Prostate gland (tissue), 2 donors: ENCODE data around the gene SPEM3. TPM values are rescaled to one million over a fixed set of nuclear protein-coding genes. Genes with fewer than 3 reads are reported as not detected.

Experiments
- DNase-seq: peaks from one replicate; pipeline ENCODE4 v3.0.0-alpha.2; 2019; ENCODE audit warnings: low spot score
- H3K27ac ChIP-seq, 2 donors: fragments of 200-600 bp; sonication (generic); 2 replicates each; pipeline ENCODE4 v1.5.1; 2017 to 2019
- H3K27me3 ChIP-seq: fragments of 200-600 bp; sonication (generic); replicated peaks from 2 replicates; pipeline ENCODE4 v1.5.1; 2019; ENCODE audit not compliant: insufficient read depth
- H3K36me3 ChIP-seq, 2 donors: fragments of 200-600 bp; sonication (generic); 1 replicate in 1 of 2; 2 replicates in 1 of 2; pipeline versions ENCODE4 v1.5.1 to v1.8.1; 2017 to 2019
- H3K4me1 ChIP-seq: fragments of 200-600 bp; sonication (generic); replicated peaks from 2 replicates; pipeline ENCODE4 v1.5.1; 2019
- H3K4me3 ChIP-seq, 2 donors: fragments of 200-600 bp; sonication (generic); 2 replicates each; pipeline ENCODE4 v1.5.1; 2017 to 2019
- H3K9me3 ChIP-seq: fragments of 200-600 bp; sonication (generic); 2 replicates; pipeline ENCODE4 v1.5.1; 2017
- POLR2A ChIP-seq: fragments of 450-650 bp; IDR thresholded peaks from one replicate; pipeline ENCODE4 v1.6.1; 2016; ENCODE audit warnings: antibody characterized with exemption, mild to moderate bottlenecking
- POLR2AphosphoS5 ChIP-seq: sonication (generic); formaldehyde crosslinking; IDR thresholded peaks from one replicate; pipeline ENCODE4 v1.6.1; 2017; ENCODE audit warnings: antibody characterized with exemption
- WGBS: methylation state at CpG from one replicate; pipeline ENCODE4 v1.1.5; 2018; 5-methylcytosine and 5-hydroxymethylcytosine counted together
- intact Hi-C: fragments of 100-400 bp; cut with DNase I; formaldehyde crosslinking; loops from one replicate; pipeline ENCODE4 v1.14.2; 2022
- total RNA-seq, 2 donors: library from RNA; depleted of rRNA; stranded (reverse); fragments of >200 nt; gene quantifications; one replicate each; pipeline ENCODE4 v1.1.0, GENCODE V29; 2016
- TF ChIP-seq, protein P1 (sequence below), 4 experiments: fragments of 200-600 bp in 2 of 4; fragments of 450-650 bp in 2 of 4; sonication (generic) in 2 of 4; IDR thresholded peaks; 1 replicate in 3 of 4; 2 replicates in 1 of 4; pipeline ENCODE4 v1.5.1; 2016 to 2019; ENCODE audit warnings: antibody characterized with exemption in 4 of 4, mild to moderate bottlenecking in 2 of 4, moderate library complexity in 2 of 4

Gene SPEM3
- total RNA-seq, 2 donors from 2014 or later: 0.09 to 0.11 TPM

DNA sequence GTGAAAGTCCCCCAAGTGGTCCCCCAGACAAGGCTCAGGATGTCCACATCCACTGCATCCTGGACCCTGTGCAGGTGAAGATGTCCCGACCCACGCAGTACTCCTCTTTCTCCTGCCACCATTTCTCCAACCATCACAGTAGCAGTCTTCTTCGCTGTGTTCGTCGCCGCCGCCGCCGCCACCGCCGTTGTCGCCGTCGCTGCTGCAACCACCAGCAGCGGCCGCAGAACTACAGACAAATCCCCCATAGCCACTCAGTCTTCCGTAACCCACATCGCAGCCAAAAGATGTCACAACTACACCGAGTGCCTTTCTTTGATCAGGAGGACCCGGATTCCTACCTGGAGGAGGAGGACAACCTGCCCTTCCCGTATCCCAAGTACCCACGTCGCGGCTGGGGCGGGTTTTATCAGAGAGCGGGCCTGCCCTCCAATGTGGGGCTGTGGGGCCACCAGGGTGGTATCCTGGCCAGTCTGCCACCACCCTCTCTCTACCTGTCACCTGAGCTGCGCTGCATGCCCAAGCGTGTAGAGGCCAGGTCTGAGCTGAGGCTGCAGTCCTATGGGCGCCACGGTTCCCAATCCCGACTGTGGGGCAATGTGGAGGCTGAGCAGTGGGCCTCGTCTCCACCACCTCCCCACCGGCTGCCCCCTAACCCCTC is 2.3 kb upstream of the SPEM3 start:
- WGBS: 83% methylated on average over 31 of the region's 33 CpGs
- Histone ChIP-seq H3K36me3 (no peaks in the 10 kb centered on the region), H3K9me3 (no peaks in the 10 kb centered on the region), H3K27ac (no peak overlapping the region), H3K4me3 (no peak overlapping the region), H3K27me3 (no peaks in the 10 kb centered on the region), H3K4me1 (no peaks in the 10 kb centered on the region)
- TF ChIP-seq POLR2A: no peak
- TF ChIP-seq POLR2AphosphoS5: no peak
- TF ChIP-seq, protein P1, sequence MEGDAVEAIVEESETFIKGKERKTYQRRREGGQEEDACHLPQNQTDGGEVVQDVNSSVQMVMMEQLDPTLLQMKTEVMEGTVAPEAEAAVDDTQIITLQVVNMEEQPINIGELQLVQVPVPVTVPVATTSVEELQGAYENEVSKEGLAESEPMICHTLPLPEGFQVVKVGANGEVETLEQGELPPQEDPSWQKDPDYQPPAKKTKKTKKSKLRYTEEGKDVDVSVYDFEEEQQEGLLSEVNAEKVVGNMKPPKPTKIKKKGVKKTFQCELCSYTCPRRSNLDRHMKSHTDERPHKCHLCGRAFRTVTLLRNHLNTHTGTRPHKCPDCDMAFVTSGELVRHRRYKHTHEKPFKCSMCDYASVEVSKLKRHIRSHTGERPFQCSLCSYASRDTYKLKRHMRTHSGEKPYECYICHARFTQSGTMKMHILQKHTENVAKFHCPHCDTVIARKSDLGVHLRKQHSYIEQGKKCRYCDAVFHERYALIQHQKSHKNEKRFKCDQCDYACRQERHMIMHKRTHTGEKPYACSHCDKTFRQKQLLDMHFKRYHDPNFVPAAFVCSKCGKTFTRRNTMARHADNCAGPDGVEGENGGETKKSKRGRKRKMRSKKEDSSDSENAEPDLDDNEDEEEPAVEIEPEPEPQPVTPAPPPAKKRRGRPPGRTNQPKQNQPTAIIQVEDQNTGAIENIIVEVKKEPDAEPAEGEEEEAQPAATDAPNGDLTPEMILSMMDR (IDR thresholded peaks at IDR 0.05): no peak
- DNase-seq: no peak
- intact Hi-C loops: no loop called here

- no peaks in the 10 kb centered on the region for H3K36me3 ChIP-seq
- TF ChIP-seq, protein P1 (IDR thresholded peaks at IDR 0.05): no peak
- no peak for TF ChIP-seq POLR2AphosphoS5
- no peak for TF ChIP-seq POLR2A
- no peak overlapping the region for H3K27ac ChIP-seq
- intact Hi-C loops: no loop called here
- no peak for DNase-seq
- no peak overlapping the region for H3K4me3 ChIP-seq
- H3K27me3 ChIP-seq: no peaks in the 10 kb centered on the region
- no peaks in the 10 kb centered on the region for H3K9me3 ChIP-seq
- H3K4me1 ChIP-seq: no peaks in the 10 kb centered on the region
- WGBS: 87% methylated on average over 29 of the region's 29 CpGs
Observed at GRCh38 chr17:7426896-7427489, 1.7 kb upstream of the SPEM3 start.

- TF ChIP-seq POLR2AphosphoS5 (no peak), POLR2A (no peak)
- TF ChIP-seq, protein P1 (IDR thresholded peaks at IDR 0.05): no peak
Observed at GRCh38 chr17:7427549-7427948, 1.1 kb upstream of the SPEM3 start.

DNA sequence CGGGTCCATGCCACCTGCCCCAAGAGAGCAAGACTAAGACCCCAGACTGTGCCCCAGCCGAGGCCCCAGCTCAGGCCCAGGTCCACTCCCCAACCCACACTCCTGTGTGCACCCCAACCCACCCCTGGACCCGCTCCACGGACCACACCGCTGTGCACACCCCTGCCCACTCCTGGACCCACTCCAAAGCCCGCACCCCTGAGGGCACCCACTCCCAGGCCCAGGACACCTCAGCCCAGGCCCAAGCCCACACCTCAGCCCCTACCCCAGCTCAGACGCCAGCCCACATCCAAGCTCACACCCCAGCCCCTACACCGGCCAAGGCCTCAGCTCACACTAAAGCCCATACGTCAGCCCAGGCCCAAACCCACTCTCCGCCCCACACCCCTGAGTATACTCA is 1.1 kb downstream of the SPEM3 start:
- WGBS: 93% methylated on average over 10 of the region's 10 CpGs
- no peak for DNase-seq
- Histone ChIP-seq H3K27ac (no peak overlapping the region), H3K9me3 (no peaks in the 10 kb centered on the region), H3K4me1 (no peaks in the 10 kb centered on the region), H3K27me3 (no peaks in the 10 kb centered on the region), H3K4me3 (no peak overlapping the region), H3K36me3 (no peaks in the 10 kb centered on the region)
- intact Hi-C loops: no loop called here
- TF ChIP-seq, protein P1 (IDR thresholded peaks at IDR 0.05): no peak
- TF ChIP-seq POLR2AphosphoS5 (no peak), POLR2A (no peak)

More at GRCh38 chr17:7427549-7427948, 1.1 kb upstream of the SPEM3 start:
- DNase-seq: no peak
- no peaks in the 10 kb centered on the region for H3K4me1 ChIP-seq
- H3K9me3 ChIP-seq: no peaks in the 10 kb centered on the region
- H3K27me3 ChIP-seq: no peaks in the 10 kb centered on the region
- no peaks in the 10 kb centered on the region for H3K36me3 ChIP-seq
- WGBS: 93% methylated on average over 7 of the region's 7 CpGs
- intact Hi-C loops: no loop called here
- no peak overlapping the region for H3K4me3 ChIP-seq
- H3K27ac ChIP-seq: no peak overlapping the region

DNA sequence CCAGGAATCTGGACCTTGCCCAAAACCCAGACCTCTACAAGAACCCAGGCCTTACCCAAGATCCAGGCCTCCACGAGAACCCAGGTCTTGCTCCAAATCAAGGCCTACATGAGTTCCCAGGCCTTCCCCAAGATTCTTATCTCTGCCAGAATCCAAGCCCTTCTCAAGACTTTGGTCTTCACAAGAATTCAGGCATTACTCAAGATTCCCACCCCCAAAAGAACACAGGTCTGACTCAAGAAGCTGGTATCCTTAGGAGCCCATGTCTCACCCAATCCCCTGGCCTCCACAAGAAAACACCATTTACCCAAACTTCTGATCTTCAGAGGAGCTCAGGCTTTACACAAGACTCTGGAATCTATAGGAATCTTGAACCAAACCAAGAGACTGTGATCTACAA is 2.6 kb downstream of the SPEM3 start:
- intact Hi-C loops: no loop called here

More for the DNA sequence above, 2.6 kb downstream of the SPEM3 start:
- TF ChIP-seq, protein P1 (IDR thresholded peaks at IDR 0.05): no peak
- TF ChIP-seq POLR2AphosphoS5 (no peak), POLR2A (no peak)
- Histone ChIP-seq H3K4me3 (no peak overlapping the region), H3K9me3 (no peaks in the 10 kb centered on the region), H3K27me3 (no peaks in the 10 kb centered on the region), H3K36me3 (no peaks in the 10 kb centered on the region), H3K4me1 (peaks cover 6% of the 10 kb centered on the region), H3K27ac (no peak overlapping the region)
- DNase-seq: no peak
- 96% methylated on average over 1 of the region's 1 CpG for WGBS
